HG02943 (cell line): Measurements from ENCODE around the gene GLYR1.
"Not testable (repeated sequence)": the region's sequence is repeated elsewhere in the genome, so short reads cannot be mapped to it uniquely, and the experiment has no call there.

Source experiments
- ATAC-seq: cut with Tn5 transposase; IDR thresholded peaks from one replicate; pipeline ENCODE4 v1.9.1; 2021; ENCODE audit warnings: mild to moderate bottlenecking, low read depth, moderate library complexity; ENCODE audit not compliant: unreplicated experiment

The GLYR1 gene

DNA sequence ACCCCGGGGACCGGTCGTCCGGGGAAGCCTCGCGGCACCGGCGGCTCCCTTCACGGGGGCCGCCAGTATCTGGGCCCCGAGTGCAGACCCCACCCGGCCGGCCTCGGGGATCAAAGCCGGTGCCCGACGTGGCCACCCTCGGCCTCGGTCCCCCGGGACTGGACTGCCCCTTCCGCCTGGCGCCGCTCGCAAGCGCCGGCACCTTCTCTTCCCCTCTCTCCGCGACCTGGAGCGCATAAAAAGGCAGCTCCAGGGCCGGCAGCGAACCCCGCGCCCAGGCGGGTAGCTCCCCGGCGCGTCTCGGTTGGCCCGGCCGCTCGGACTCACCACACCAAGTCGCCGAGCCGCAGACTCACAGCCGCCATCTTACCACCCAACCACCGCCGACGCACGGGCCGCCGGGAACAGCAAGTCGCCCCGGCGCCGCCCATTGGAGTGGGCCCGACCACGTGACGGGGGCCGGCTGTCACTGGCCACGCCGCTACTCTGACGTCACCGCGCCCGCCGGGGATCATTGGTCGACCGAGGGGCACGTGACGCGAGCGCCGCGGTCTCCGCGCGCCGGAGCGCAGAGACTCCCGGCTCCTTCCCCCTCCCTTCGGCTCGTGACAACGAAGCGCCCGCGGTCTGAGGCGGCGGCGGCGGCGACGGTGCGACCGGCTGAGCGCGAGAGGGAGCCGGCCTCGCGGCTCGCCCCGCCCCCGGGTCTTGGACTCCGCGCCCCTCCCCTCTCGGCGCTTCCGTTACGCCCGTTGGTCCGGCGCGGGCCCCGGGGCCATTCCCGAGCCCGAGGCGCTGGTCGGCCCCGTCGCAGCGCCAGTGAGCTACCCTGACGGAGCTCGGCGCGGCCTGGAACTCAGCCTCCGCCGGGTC is at the start of gene GLYR1, which contains the start of gene UBN1:
TSS of gene GLYR1 (minus strand) at position 388 of the 873 bp plus-strand sequence. CDS start at position 365, 23 bp downstream.
TSS of gene UBN1 (plus strand) at position 581 of the 873 bp plus-strand sequence. CDS start 5,437 bp downstream, outside the sequence.
- peak; percentile 88 for ATAC-seq

DNA sequence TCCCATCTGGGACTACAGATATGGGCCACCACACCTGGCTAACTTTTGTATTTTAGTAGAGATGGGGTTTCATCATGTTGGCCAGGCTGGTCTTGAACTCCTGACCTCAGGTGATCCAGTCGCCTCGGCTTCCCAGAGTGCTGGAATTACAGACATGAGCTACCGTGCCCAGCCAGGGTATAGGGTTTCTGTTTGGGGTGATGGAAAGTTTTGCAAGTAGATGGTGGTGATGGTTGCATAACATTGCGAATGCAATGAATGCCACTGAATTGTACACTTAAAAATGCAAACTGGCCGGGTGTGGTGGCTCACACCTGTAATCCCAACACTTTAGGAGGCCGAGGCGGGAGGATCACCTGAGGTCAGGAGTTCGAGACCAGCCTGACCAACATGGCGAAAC is 49.7 kb upstream of the GLYR1 start:
- ATAC-seq, result not testable (repeated sequence)

DNA sequence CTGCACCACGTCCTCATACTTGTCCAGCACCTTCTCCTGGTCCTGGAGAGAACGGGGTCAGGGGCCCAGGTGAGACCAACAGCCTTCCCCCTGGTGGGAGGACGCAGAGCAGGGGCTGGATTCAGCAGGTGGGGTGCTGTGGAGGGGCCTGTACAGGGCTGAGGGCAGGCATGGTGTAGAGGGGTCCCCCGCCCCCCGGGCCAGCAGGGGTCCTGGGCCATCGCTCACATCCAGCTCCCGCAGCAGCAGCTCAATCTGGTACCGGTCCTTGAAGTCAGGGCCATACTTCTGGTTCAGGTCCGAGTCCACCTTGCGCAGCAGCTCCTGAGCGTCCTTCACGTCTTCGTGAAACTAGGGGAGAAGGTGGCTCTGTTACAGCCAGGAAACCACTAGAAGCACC is 48.3 kb upstream of the GLYR1 start:
- ATAC-seq, result no peak

DNA sequence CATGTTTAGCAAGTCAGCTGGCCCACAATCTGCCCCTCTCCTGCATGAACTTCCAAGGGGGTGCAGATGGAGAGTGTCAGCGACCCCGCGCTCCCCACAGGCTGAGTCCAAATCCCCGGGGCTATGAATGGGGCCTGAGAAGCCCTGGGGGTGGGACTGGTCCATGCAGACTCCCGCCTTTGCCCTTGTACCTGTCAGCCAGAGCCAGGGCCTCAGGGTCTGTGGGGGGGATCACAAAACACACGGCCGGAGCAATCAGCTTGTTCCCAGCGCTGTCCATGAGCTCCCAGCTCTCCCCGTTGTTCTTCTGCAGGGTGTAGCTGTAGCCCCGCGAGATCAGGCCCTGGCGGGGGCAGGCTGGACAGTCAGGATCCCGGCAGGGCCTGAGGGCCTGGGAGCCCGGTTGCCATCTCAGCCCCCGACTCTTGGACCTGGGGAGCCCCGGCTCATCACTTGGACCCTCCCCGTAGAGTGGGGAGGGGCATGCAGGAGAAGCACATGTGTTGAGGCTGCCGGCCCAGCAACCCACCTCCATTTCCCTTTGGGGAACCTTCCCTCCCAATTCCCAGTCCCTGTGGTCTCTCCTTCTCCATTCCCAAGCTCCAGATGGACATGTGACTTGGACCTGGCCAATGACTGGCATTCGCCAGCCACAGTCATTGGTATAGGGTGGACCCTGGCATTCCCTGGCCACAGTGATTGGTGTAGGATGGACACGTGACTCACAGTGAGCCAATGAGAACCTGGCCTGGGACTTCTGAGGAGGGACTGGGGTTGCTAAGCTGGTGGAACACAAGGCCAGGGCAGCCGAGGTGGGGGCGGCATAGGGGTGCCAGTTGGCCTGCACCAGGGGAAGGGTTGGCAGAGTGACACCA is 47.4 kb upstream of the GLYR1 start:
- no peak for ATAC-seq

DNA sequence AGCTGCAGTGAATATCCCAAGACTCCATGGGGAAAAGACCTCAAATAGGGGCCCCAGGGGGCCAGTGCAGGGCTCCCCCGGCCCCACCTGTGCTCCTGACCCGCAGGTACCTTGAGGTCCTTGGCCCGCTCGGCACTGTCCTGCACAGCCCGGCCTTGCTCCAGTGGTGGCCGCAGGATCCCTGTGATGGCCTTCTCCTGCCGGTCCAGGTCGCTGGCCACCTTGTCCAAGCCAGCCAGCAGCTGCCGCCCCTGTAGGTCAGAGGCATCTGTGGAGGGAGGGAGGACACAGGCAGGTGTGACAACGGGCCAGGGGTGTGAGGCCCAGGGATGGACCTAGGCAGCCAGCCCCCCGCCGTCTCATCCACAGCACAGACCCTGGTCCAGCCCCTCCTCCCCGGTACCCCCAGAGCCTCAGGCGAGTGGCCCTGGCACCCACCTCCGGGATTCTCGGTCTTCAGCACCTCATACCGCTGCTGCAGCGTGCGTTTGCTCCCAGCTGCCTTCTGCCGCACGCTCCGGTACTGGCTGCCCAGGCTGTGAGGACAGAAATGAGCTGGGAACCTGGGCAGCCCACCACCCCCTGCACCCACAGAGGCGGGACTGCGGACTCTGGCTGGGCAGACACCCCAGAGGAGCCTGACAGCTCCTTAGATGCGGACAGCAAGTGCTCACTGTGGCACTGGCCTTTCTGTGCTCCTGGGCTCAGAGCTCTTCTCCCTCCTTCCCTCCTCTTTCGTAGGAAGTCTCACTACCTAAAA is 46.2 kb upstream of the GLYR1 start:
- no peak for ATAC-seq

DNA sequence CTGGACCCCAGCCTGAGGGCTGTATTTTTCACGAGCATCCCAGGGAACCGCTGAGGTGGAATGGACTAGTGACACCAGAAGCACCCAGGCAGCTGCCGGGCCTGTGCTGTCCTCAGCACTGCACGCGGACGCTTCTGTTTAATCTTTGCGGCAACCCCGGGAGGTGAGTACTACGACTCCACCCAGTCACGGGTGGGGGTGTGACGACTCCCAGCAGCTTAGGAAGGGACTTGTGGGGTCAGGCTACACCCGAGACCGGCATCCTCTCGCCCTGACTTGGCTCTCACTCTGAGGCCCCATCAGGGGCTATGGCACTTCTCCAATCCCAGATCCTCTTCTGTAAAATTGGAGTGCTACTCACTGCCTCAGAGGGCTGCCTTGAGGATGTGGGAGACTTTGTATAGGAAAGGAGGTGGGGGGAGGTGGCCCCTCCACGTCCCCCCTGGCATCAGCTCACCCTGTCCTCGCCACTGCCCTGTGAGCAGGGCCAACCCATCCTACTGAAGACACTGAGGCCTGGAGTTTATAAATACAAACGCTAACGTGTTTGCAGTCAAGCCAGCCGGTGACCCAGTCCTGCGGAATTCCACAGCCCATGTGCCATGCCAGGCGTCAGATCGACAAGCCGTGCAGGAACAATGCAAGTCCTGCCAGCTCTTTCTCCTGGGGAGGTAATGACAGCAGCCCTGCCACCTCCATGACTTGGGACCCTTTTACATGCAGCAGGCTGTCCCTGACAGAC is 45.4 kb upstream of the GLYR1 start:
- ATAC-seq, result no peak

DNA sequence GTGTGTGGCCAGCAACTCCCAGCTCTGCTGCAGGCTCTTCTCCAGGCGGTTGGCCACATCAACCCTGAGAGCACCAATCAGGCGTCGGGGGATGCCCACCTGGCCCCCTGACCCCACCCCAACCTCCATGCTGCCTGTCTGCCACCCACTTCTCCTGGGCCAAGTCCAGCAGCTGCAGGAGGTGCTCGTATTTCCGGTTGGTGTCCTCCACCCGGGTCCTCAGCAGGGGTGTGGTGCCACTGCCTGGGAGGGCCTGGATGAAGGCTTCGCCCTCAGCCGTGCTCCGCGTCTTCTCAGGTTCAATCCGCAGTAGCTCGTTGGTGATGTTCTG is 44.8 kb upstream of the GLYR1 start:
- ATAC-seq, result no peak

DNA sequence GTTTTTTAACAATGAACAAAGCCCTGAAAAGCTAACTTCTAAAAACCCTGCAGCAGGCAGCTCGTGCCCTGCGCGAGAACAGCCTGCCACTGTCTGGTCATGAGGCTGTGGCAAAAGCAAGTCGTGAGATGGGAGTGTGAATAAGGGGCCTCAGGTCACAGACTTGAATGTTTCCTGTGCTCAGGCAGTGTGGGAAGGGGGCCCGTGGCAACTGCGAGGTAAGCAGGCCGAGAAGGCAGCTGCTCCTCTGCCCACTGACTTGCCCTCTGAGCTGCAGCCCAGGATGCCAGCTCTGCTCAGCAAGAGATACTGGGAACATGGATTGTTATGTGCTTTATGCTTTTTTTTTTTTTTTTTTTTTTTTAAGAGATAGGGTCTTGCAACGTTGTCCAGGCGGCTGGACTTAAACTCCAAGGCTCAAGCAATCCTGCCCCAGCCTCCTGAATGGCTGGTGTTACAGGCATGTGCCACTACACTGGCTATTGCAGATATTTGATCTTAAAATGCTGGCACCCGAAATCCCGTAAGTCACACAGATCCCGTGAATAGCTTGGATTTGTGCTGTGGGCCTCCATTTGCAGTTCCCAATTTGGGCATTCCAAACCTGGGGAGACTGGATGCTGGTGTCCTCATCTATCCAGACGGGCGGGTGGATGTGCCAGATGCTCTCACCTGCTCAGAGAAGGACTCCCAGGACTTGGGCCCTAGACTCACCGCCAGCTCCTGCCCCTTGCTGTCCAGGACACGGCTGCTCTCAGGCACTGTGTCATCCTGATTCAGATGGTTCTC is 44.2 kb upstream of the GLYR1 start:
- ATAC-seq, result no peak

DNA sequence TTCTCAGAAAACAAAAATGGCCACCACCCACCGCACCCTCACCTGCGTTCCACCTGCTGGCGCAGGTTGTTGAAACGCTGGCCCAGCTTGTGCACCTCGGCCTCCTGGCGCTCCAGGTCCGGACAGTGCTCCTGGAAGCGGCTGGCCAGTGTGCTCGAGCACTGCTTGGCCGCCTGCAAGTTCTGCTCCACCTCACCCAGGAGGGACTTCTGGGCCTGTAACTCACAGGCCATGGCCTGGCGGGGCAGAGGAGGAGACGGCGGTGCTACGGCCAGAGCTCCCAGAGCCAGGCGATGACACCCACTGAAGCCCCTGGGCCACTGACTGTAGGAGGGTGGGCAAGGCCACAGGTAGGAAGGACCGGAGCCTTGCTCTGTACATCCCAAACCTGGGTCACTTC is 43.6 kb upstream of the GLYR1 start:
- no peak for ATAC-seq

DNA sequence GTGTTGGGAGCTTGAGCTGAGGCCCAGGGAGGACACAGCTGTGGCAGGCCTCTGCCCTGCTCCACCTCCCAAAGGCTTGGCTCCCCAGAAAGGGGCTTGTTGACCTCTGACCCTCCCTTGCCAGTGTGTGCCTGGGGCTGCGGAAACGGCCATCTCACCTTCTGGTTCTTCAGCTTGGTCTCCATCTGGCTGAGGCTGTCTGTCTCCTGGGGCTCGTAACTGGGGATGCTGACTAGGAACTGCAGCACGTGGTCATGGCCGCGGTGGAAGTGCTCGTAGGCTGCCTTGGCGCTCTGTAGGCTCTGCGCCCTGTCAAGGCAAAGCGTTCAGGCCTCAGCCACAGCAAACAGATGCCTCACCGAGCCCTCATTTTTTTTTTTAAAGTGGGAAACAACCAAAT is 42.9 kb upstream of the GLYR1 start:
- no peak for ATAC-seq

DNA sequence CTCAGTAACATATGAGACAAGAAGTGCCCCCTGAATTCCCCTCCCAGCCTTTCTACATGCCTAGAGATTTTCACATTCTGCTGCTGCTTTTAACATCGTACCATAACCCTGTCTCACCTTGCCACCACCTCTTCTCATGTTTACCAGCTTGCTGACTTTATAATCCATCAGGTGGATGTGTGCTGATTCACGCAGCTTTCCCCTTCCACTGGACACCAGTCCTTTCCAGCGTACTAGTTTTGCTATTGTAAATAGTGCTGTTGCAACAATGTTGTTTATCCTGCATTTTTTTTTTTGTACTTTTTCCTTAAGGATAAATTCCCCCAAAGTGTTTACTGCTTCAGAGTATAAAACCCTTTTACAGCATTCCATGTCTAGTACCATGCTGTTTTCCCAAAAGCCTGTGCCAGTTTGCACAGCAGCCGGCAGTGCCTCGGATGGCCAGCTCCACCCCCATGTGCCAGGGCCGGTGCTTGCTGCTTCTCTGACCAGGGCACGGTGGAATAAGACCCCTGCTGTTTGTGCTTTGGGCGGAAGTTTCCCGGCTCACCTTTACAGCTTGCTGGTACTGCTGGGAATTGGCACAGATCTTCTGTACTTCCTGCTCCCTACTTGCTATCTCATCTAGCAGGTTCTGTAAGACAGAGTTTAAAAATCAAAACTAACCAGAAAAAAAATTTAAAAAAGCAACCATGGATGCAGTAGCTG is 41.5 kb upstream of the GLYR1 start:
- ATAC-seq, result no peak

DNA sequence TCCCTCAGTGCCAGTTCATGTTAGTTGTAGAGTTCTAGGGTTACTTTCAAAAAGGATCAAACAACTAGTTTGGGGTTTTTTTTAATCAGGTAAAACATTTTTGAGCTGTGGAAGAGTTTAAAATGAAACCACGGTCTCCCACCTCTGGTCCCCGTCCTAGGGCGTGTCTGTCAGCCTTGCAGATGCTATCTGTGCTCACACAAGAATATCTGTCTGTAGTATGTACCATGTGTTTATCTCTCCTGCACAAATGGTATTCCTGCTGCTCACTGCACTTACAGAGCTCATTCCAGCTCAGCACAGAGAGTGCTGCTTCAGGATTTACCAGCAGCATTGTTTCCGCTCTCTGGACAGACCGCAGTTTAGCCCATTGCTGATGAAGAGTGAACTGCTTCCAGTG is 39.1 kb upstream of the GLYR1 start:
- no peak for ATAC-seq

DNA sequence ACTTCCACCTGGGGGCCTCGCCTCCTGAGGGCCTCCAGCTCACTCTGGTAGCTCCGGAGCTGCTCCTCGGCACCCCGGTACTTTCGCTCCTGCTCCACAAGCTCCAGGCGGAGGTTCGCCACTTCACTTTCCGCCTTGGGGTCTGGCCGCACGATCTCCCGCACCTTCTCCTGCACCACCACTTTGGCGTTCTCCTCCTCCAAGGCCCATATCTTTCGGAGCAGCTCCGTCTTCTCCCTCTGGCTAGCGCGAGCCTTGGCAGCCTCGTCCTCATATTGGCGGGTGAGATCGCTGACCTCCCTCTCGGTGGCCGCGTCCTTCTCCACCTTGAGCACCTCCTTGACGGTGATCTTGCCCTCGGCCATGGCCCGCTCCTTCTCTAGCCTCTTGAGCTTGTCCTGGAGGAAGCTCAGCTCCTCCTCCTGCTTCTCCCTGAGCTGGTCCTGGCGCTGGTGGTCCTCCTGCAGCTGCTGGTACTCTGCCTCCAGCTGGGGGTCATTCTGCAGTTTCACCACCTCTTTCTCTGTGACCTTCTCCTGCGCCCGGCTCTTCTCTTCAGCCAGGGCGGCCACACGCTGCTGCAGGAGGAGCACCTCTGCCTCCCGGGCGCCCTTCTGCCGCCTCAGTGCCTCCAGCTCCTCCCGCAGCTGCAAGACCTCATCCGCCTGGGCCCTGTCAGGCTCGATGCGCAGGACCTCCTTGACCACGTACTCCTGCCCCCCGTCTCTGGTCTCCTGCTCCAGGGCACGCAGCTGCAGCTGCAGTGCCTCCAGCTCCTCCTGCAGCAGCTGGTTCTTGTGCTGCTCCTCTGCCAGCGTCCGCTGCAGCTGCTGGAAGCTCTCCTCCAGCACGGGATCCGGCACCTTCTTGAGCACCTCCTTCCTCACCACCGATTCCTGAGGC is 38.1 kb upstream of the GLYR1 start:
- ATAC-seq, result no peak

DNA sequence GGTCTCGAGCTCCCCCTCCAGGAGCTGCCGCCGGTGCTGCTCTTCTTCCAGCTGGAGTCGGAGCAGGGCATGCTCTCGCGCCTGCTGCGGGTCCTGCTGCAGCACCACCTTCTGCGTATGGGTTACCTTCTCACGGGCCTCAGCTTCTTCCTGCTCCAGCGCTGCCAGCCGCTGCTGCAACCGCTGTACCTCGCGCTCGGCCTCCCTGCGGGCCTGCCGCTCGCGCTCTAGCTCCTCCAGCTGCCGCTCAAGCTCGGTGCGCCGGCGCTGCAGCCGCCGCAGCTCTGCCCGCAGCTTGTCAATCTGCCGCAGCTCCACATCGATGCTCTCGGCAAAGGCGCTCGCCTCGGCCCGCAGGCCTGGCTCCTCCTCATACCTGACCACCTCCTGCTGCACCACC is 37.1 kb upstream of the GLYR1 start:
- ATAC-seq, result no peak

DNA sequence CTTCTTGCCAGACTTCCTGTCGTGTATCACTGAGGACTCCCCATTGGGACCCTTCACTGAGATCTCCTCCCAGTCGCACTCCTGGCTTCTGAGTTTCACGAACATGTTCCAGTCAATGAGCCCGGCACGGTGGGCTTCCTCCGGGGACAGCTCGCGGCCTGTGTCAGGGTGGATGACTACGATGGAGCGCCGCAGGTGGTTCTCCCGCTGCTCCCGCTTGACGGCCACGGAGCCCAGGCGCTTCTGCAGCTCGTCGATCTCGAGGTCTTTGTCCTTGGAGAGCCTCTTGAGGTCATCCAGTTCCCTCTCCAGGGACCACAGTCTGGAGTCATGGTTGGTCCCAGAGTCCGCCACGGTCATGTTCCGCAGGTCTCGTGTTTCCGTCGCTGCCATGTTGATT is 36.4 kb upstream of the GLYR1 start:
- ATAC-seq, result no peak

DNA sequence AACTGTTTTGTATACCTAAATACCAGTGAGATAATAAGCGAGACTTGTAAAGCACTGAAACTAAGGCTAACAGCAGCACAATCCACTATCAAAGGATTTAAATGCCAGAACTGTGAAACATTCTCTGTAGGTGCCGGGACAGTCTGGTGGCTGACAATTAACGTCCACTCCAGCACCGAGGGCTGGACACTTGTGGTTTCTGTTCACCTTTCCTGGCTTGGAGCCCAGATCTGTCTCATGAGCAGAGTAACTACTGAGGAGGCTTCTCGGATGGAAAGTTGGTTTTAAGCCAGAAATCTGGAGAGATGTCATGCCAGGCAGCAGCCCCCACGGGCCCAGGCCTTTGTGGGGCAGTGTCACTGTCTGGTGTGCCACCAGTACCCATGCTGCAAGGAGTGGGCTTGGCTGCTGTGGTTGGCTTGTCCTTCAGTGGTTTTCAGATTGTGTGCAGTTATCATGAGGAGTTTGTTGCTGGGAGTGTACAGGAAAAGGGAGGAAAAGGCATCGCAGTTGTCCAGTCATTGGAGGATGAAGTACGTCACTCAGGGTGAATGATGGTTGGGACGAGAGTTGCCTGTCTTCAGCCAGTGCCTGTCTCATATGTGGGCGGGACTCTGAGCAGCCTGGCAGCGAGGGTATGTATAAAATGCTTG is 35.7 kb upstream of the GLYR1 start:
- no peak for ATAC-seq

DNA sequence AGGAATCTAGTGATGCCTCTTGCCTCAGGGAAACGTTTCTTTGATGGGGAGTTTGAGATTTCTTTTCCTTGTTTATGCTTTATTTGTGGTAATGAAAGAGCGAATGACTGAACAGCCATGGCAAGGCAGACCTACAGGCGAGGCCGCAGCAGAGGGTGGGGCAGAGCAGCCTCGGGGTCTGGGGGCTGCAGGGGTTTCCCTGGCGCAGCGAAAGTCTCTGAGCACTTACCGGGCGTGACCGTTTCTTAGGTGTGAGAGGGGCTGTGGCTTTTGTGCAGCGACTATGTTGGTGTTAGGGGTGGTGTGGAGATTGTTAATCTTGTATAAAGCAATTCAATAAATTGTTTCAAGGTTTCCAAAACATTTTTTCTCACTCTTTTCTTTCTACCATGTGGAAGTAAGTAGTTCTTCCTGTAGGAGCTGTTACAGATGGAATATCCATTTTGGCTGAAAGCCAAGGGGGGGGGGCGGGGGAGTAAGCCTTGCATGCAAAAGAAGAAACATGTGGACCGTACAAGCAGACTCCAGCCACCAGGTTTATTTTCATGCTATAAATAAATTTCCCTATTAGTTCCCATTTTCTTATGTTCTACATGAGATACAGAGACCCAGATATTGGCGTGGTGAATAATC is 35.0 kb upstream of the GLYR1 start:
- ATAC-seq, result no peak
